AML-193 (cell line): ENCODE results near the gene CEP131.
"Not testable (repeated sequence)": the region's sequence is repeated elsewhere in the genome, so short reads cannot be mapped to it uniquely, and the experiment has no call there.

ENCODE experiments used
- DNase-seq, 2 experiments: peaks; one replicate each; lab custom pipeline; 2025; lab: John Stamatoyannopoulos, UW

CEP131 gene

DNA sequence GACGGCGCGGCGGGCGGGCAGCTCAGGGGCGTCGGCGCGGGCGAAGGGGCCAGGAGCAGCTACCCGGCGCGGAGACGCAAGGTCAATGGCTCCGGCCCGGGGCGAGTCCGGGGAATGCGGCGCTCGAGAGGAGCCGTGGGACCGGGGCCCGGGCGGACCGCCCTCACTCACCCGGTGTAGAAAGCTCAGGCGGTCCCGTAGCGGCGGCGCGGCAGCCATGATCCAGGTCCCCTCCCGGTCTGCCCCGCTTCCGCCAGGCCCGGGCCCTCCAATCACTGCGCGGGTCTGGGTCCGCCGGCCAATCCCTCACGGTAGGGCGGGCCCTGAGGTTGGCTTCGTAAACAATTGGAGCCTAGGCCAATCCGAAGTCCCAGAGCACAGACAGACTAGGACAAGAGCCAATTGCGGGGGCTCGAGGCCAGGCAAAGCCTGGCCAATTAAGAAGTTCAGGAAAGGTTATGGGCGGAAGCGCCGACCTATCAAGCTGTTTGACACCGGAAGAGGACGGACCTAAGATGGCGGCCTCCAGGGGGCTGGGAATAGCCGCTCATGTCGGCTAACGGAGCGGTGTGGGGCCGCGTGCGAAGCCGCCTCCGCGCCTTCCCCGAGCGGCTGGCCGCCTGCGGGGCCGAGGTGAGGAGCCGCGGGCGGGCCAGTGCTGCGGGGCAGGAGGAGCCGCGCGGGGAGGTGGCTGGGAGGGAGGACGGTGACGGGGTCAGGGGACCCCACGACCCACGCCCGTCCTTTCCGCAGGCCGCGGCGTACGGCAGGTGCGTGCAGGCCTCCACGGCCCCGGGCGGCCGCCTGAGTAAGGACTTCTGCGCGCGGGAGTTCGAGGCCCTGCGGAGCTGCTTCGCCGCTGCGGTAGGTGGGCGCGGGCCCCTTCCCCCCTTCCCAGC, 16.3 kb upstream of the CEP131 start, which contains the start of the genes NDUFAF8 and TEPSIN:
TSS of gene NDUFAF8 (plus strand) at position 504 of the 899 bp plus-strand sequence. CDS start at position 550, 46 bp downstream.
TSS of gene TEPSIN (minus strand) at position 241 of the 899 bp plus-strand sequence. CDS start at position 219, 22 bp downstream.
- DNase-seq = peak; percentile 100

DNA sequence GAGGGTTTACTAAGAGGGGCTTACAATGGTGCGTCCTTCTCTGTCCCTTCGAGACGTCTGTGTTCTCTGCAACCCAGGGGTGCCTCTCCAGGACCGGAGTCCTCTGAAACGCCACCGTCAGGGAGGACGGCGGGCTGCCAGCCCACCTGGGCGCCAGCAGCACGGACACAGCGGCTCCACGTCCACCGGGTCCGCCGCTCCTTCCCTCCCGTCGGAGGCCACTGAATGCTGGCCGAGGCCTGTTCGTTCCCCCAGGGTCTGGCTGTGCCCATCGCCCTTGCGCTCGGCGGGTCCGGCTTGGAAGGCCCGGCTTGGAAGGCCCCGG, 15.7 kb upstream of the CEP131 start:
- DNase-seq = no peak

DNA sequence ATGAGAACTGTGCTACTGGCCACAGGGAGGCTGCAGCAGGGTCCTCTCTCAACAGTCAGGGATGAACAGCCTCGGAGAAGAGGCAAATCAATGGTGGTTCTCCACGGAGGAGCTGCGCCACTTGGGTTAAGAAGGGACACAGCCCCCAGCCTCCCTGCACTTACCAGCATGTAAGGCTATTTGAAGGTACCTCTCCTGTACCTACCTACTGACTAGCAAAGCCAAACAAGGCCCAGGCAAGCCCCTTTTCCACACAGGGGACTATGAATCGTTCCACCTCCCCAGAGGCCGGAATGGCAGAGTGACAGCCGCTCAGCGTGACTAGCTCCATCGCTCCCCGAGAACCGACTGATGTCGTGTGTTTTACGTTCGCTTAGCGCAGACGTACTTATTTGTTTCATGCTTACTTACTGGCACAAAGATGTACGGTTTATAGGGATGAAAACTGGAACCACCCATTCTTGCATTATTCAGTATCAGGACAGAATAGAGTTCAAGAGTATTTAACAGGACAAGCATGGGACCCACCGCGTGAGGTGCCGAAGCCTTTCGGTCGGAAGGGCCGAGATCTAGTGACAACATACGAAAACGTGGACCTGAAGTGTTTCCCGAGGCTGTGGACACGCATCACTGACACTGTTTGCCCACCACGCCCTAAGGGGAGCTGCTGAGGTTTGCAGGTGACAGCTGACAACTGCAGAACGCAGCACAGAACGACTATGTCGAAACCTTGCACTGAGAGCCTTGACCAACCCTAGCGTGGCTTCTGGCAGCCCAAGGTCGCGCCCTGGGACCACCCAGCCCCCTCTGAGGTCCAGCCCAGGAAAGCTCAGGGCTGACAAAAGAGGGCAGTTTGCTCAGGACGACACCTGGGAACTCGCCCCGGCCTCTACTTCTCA, 15.1 kb upstream of the CEP131 start:
- DNase-seq = no peak

DNA sequence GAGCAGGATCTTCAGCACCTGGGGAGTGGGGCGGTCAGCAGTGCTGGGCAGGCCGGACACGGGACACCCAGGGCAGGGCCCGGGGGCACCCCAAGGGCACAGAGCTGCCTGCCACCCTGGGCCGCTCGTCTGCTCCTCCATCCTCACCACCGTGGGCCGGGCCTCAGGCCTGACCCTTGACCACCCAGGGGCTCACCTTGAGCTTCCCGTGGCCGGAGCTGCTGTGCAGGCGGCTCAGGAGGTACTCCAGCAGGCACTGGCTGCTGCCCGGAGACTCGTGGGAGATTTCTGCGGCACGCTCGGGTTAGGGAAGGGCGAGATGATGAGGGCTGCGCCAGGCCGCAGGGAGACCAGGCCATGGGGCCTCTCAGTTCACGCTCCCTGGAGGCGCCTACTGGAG, 14.0 kb upstream of the CEP131 start:
- DNase-seq = no peak

DNA sequence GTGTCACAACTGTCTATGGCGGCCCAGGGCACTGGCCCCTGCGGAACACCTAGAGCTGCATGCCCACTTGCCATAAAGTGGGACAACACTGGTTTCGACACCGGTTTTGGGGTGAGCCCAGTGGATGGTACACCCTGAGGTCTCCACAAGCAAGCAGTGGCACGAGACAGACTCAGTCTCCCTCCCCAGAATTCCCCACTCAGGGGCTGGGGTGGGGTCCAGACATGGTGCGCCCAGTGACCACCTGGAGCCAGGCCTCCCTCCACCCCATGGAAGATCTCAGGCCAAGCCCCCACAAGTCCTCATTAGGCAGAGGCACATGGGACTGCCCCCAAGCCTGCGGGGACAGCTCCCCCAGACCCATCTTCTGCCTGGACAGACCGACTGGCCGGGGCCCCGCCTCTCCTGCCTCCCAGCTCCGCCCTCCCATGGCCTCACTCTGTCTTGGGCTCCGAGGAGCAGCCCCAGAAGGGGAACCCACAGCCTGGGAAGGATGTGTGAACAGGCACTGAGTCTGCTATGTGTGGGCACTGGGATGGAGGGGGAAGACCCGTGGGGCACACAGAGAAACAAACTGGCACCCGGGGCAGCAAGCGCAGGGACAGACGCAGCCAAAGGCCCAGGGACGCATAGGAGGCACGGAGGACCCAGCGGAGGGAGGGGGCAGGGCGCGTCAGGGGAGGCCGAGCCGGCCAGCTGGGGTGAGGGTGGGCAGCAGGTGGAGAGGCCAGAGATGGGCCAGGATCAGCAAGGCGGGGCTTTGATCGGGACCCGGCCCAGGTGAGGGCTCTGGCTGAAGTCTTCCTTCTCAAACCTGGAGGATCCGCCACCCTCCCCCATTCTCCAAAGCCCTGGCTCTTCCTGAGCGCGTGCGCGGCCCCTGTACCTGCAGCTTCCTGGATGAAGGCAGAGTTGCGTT, 13.3 kb upstream of the CEP131 start:
- no peak for DNase-seq

DNA sequence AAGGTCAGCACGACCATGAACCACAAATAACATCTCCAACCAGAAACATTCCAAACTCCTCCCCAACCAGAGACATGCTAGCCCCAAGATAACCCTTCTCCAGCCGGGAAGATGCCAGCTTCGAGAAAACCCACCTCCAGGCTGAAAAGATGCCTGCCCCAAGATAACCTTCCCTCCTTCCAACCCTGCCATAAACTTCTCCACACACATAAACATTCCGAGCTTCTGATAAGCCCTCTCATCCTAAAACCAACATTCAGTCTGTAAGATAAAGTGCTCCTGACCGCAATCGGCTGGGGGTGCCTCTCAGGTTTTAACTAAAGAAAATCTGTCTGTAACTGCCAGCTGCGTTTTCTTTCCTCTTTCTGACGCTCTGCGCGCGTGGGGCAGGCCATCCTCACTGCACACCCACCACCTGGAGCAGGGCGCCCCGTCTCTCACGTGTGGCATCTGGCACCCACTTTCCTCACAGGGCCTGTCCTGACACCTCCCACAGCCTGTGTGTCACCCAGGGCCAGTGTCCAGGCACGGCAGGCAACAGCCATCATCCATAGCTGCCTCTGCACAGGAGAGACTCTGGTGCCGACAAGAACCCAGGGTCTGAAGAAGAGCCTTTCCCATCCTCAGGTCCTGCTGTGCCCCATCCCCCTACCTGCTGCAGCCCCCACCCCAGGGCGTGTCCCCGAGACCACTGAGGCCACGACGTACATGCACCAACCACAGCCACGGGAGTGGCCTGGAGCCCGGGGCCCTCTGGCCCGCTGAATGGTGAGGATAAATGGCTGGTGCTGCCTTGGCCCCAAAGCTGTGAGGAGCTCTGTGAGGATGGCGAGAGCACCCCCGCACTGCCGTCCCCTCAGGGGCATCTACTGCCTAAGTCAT, 12.4 kb upstream of the CEP131 start:
- DNase-seq = no peak

DNA sequence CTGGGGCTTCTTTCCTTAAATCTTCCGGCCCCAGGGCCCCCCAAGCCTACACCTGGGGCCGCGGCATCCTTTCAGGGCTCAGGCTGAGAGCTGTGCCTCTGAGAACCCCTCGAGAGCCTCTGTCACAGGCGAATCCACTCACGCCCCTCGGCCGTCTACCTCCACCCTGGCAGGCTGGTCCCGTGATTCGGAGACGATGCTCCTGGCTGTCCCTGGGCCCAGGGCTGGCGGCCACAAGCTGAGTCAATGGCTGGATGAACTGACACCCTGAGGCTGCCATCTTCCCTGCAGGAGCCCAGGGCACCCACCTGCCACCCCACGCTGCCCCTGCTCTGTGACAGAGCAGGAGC, 11.7 kb upstream of the CEP131 start:
- DNase-seq = no peak

DNA sequence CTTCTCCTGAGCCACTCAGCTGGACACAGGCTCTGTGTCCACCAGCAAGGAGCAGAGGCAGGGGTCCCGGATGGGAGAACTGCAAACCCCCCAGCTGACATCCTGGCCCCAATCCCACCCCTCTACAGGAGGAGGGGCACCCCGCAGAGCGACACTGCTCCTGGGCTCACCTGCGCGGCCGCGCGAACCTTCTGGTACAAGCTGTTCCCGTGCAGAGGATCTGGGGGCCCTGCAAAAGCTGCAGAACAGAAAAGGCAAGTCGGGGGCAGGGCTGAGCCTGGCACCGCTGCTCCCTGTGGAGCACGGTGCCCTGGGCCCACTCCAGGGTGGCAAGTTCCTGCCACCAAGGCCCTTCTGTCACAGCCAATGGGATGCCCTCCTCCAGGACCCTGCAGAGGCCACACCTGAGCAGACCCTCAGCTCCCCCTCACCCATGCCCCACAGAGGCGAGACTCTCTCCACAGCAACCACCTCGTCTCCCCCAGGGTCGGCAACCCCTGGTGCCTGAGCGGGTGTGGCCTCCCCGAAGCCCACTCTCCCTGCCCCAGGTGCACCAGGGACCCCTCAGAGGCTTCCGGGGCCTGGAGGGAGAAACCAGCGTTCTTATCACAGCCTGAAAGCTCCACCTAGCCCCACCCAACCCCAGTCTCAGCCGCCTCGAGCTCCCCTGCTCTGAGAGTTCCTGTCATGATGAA, 11.2 kb upstream of the CEP131 start:
- DNase-seq = no peak

DNA sequence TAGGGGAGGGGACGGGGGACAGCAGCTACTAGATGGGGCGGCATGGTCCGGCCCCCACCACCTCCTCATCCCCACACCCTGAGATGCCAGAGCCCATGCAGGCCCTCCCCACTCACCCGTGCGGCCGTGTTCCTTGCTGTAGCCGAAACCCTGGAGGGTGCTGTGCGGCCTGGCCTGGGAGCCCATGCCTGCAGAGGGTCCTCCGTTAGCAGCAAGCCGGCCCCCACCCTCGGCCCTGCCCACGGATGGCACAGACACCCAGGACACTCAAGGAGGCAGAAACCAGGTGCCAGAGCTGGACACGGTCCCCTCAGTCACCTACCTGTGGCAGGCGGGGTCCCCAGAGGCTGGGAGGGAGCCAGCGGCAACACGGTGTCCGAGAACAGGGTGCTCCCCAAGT, 10.6 kb upstream of the CEP131 start:
- no peak for DNase-seq

DNA sequence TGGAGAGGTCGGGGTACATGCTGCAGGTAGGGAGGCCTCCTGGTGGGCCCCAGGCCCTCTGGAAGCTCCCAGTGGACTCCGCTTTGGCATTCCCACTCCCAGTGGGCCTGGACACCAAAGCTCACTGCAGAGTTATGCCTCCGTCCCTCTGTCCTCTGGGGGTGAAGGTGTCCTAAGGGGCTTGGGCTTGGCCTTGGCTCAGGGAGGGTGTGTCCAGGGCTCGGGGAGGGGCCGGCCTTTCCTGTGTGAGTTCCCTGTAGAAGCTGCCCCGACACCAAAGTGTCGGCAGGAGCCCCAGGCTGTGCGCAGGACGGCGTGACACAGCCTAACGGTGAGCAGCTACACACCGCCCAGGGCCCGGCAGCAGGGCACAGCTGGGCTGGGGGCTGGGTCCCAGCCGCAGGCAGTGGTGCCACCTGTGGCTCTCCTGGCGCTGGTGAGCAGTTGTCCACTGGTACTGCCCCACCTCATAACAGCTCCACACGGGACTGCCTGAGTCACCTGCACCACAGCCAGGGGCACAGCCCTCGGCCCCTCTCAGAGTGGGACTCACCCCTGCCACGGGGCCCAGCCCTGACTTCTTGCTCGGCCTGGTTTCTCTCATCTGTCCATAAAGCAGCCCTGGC, 10.0 kb upstream of the CEP131 start:
- no peak for DNase-seq

DNA sequence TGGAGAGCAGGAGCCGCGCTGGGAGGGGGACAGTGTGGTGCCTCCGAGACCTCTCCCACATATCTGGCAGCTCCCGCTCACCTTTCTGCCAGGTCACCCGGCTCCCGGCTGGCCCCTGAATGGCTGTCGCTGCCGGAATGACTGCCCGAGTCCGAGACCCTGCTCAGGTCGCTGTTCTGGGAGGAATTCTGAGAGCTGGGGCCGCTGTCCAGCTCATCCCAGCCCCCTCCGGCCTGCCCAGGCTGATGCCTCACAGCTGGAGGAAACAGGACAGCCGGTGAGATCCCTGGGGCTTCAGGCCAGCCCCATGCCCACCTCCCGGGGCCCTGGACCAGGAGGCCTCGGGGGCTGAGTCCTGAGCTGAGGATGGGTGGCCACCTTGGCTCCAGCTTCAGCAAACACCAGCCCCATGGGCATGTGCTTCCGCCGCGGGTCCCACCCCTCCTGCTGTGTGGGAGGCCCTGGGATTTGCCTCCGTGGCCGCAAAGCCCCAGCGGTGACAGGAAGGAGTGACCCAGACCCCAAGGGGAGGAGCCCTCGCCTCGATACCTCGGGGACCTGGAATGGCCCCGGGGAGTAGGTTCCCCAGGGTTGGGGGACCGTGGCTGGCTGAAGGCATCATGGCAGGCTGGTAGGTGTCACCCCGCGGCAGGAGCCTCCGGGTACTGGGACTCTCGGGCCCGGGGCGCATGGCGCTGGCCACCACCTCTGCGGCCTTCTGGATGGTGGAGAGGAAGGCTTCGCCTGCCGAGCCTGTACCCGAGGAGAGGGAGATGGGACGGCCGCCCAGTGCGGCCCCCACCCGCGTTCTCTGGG, 9.2 kb upstream of the CEP131 start:
- DNase-seq = no peak

DNA sequence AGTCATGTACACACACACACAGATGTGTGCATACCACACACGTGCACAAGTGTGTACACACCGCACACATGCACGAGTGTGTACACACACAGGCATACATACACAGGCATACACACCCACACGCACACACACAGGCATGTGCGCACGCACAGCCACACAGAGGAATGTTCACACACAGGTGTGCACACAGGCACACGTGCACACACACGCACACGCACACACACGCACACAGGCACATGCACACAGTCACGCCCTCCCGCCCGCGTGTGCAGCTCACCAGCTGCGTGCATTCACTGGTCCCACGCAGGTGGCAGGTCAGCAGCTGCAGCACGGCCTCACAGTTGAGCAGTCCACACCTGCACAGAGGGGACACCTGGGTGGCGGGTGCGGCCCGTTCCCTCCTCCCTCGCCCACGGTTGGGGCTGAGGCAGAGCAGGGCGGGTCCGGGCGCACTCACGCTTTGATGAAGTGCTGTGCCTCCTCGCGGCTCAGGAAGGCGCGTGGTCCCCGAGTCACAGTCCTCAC, 8.4 kb upstream of the CEP131 start:
- DNase-seq = no peak

DNA sequence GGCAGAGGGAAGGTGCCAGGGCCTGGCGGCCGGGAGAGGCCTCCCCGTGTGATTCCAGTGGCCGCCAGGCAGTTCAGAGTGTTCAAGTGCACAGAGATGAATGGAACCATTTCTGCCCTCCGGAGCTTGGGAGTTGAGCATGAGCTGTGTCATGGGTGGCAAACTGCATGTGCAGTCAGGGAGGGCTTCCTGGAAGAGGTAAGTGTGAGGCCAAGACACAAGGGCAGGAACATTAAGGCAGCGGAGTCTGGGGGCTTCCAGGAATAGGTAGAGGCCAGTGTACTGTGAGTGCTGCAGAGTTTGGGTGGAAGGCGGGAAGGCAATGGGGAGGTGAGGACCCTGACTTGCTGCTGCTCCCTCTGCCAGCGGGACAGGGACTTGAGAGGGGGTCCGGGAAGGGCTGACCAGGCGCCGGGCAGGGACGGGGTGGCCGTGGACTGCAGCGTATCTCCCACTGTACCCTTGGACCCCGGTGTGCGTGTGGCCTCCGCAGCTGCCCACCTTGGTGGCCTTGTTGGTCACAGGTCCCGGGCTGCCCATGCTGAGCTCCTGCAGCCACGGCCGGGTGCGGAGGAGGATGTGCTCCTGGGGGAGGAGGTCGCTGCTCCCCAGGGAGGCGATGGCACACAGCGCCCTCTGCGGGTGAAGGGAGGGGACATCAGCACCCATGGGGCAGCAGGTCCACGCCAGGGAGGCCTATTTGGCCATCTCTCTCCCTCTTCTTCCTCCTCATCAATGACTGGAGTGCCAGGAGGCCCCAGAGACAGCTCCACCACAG, 7.5 kb upstream of the CEP131 start:
- no peak for DNase-seq

DNA sequence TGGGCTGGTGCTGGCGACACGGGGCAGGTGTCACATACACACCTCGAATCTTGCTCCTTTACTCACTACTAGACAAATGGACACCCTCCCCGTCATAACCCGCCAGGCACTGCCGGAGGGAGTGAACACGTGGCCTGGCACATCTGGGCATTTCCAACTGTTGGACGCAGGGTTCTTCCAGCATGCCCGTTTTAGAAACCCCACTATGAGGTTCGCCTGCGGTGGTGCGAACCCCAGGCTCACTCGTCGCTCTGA, 6.8 kb upstream of the CEP131 start:
- DNase-seq = no peak

DNA sequence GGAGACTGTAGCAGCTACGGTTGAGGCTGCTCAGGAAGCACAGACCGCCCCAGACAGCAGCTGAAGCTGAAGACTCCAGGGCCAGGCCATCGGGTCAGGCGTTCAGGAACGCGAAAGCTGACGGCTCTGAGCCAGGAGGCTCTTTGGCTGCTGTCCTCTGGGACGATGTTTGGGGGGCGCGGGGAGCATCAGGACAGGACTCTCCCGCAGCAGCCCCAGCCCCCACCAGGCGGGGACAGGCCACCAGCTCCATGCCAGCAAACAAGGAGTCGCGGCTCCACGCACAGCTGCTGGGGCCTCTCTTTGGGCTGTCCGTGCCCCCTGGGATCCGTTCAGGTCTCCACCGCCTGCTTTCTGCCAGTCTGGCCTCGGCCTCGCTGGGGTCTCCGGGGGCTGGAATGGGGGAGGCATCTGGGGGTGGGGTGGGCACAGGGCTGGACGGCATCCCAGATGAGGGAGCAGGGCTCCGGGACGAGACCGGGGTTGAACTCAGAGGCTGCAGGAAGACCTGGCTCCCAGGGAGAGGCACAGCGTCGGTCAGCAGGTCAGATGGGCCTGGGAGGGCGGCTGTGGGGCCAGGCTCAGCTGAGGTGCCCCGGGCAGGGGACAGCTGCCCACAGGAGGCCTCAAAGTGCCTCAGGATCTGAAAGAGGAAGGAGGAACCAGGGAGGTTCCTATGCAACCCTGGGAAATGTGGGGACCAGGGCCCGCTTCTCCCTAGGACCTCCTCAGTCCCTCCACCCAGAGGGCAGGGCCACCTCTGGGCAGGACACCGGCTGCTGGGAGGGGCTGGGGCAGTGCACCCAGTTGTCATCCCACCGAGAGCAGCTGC, 6.3 kb upstream of the CEP131 start:
- no peak for DNase-seq

DNA sequence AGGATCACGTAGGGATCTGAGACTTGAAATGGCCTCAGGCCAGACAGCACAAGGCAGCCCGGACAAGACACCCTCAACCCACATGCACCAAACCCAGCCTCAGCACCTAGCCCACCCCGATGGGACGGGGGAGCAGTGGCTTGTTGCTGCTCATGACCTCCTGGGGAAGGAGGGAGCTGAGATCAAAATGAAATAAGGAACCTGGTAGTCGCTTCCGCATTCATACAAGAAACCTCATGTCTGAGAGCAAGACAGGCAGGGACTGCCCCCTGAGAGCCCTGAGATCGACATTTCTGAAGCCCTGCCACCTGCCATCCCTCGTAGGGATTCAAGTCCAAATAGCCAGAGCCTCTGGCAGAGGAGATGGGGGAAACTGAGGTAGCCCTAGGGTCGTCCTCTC, 5.7 kb upstream of the CEP131 start:
- no peak for DNase-seq

DNA sequence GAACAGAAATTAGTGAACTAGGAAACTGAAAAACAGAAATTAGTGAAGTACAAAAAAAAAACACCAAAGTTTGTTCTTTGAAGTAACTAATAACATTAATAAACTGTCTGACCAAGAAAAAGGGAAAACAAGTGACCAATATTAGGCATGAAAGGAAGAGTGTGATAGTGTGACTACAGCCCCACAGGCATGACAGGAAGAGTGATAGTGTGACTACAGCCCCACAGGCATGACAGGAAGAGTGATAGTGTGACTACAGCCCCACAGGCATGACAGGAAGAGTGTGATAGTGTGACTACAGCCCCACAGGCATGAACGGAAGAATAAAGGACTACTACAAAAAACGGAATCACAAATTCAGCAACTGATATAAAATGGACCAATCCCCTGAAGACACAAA, 4.9 kb upstream of the CEP131 start:
- DNase-seq = not testable (repeated sequence)
